HEK293T (cell line): ENCODE data around the gene MFNG.

Source experiments
- ARNT ChIP-seq: fragments of 450-650 bp; IDR thresholded peaks from 2 replicates; pipeline ENCODE4 v1.6.1; 2017; ENCODE audit warnings: mild to moderate bottlenecking
- BHLHE40 ChIP-seq: fragments of 450-650 bp; IDR thresholded peaks from 2 replicates; pipeline ENCODE4 v1.6.1; 2016; ENCODE audit warnings: mild to moderate bottlenecking, moderate library complexity, borderline replicate concordance
- ELF4 ChIP-seq: fragments of 450-650 bp; IDR thresholded peaks from 2 replicates; pipeline ENCODE4 v1.6.1; 2017; ENCODE audit warnings: antibody characterized with exemption
- FOXA1 ChIP-seq: fragments of 450-650 bp; IDR thresholded peaks from 2 replicates; pipeline ENCODE4 v1.6.1; 2016; ENCODE audit warnings: mild to moderate bottlenecking
- FOXK2 ChIP-seq: fragments of 450-650 bp; IDR thresholded peaks from 2 replicates; pipeline ENCODE4 v1.6.1; 2016; ENCODE audit warnings: mild to moderate bottlenecking
- FOXM1 ChIP-seq: fragments of 450-650 bp; IDR thresholded peaks from 2 replicates; pipeline ENCODE4 v1.6.1; 2017; ENCODE audit warnings: mild to moderate bottlenecking, borderline replicate concordance
- HDGF ChIP-seq: fragments of 450-650 bp; IDR thresholded peaks from 2 replicates; pipeline ENCODE4 v1.6.1; 2017; ENCODE audit warnings: antibody characterized with exemption, borderline replicate concordance
- L3MBTL2 ChIP-seq: fragments of 450-650 bp; conservative IDR thresholded peaks from 2 replicates; pipeline ENCODE4 v1.6.1; 2016; ENCODE audit warnings: mild to moderate bottlenecking
- LEF1 ChIP-seq: fragments of 450-650 bp; IDR thresholded peaks from 2 replicates; pipeline ENCODE4 v1.6.1; 2017; ENCODE audit warnings: mild to moderate bottlenecking, borderline replicate concordance
- NFRKB ChIP-seq: fragments of 450-650 bp; IDR thresholded peaks from 2 replicates; pipeline ENCODE4 v1.6.1; 2016; ENCODE audit warnings: mild to moderate bottlenecking, moderate library complexity
- SP1 ChIP-seq: fragments of 450-650 bp; IDR thresholded peaks from 2 replicates; pipeline ENCODE4 v1.6.1; 2017
- ZNF384 ChIP-seq: fragments of 450-650 bp; IDR thresholded peaks from 2 replicates; pipeline ENCODE4 v1.6.1; 2016
- TF ChIP-seq, protein P1 (sequence below): fragments of 450-650 bp; IDR thresholded peaks from 2 replicates; pipeline ENCODE4 v1.6.1; 2016

DNA sequence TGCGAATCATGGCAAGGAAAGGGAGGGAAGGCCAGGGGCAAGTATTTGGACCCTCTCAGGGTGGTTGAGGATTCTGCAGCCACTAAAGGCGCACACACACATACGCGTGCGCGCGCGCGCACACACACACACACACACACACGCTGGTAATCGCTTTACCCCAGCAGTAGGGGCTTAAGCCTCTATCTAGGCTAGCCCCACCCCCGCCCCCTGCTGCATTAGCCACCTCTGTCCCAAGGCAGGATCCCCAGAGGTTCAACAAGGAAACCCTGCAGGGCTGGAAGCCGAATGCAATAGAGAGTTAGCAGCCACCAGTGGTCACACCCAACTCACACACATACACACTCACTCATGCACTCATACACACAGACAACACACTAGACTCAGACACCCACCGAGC lies 30.3 kb downstream of the MFNG start:
- TF ChIP-seq ARNT, result no peak
- TF ChIP-seq FOXM1, result no peak
- no peak for TF ChIP-seq FOXK2
- no peak for TF ChIP-seq ZNF384
- TF ChIP-seq, protein P1, sequence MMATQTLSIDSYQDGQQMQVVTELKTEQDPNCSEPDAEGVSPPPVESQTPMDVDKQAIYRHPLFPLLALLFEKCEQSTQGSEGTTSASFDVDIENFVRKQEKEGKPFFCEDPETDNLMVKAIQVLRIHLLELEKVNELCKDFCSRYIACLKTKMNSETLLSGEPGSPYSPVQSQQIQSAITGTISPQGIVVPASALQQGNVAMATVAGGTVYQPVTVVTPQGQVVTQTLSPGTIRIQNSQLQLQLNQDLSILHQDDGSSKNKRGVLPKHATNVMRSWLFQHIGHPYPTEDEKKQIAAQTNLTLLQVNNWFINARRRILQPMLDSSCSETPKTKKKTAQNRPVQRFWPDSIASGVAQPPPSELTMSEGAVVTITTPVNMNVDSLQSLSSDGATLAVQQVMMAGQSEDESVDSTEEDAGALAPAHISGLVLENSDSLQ, result no peak
- TF ChIP-seq NFRKB, result no peak
- TF ChIP-seq SP1, result no peak
- no peak for TF ChIP-seq L3MBTL2
- no peak for TF ChIP-seq HDGF
- TF ChIP-seq FOXA1, result no peak
- no peak for TF ChIP-seq BHLHE40
- TF ChIP-seq ELF4, result no peak
- TF ChIP-seq LEF1, result no peak
